B cell (primary cell): ENCODE data around the gene PATZ1. TPM values are rescaled to one million over a fixed set of nuclear protein-coding genes. Genes with fewer than 3 reads are reported as not detected.

Experiments used
- ATAC-seq: fragments of 200-7000 bp; cut with Tn5 transposase; one replicate; pipeline ENCODE4 v1.10.0; 2021; ENCODE audit warnings: low read depth, mild to moderate bottlenecking, moderate number of reproducible peaks, moderate library complexity
- CTCF ChIA-PET: fragments of 350-600 bp; sonication (Branson Sonifier 250); formaldehyde crosslinking; loops from one replicate; lab custom pipeline; 2021; ENCODE audit warnings: antibody characterized with exemption, inconsistent platforms; lab: Charles Lee
- POLR2A ChIA-PET: fragments of 350-600 bp; sonication (Branson Sonifier 250); formaldehyde crosslinking; loops from one replicate; lab custom pipeline; 2021; ENCODE audit warnings: antibody characterized with exemption; lab: Charles Lee
- DNase-seq: peaks from one replicate; pipeline ENCODE4 v3.0.0; 2013
- H2AFZ ChIP-seq: 2 replicates; pipeline ENCODE4 v1.6.1; 2012; ENCODE audit warnings: mild to moderate bottlenecking, low read depth, low read length; ENCODE audit not compliant: insufficient read depth, poor library complexity, severe bottlenecking
- H3K27ac ChIP-seq, 2 donors: 1 replicate in 1 of 2; 2 replicates in 1 of 2; pipeline ENCODE4 v1.5.1; 2012 to 2013; ENCODE audit warnings: low read length in 2 of 2, mild to moderate bottlenecking in 2 of 2, moderate library complexity in 1 of 2
- H3K27me3 ChIP-seq, 4 experiments: fragments of 200-600 bp in 1 of 4; sonication (generic) in 1 of 4; replicated peaks in 1 of 4; 1 replicate in 2 of 4; 2 replicates in 2 of 4; pipeline versions ENCODE4 v1.6.1 to v1.7.0; 2013 to 2016; ENCODE audit warnings: low read length in 3 of 4, mild to moderate bottlenecking in 2 of 4, mixed read lengths in 1 of 4, moderate library complexity in 1 of 4; ENCODE audit not compliant: insufficient read depth in 4 of 4, control insufficient read depth in 3 of 4; ENCODE audit errors: control extremely low read depth in 1 of 4
- H3K36me3 ChIP-seq, 2 experiments: replicated peaks in 1 of 2; 1 replicate in 1 of 2; 2 replicates in 1 of 2; pipeline versions ENCODE4 v1.6.1 to v1.7.1; 2013; ENCODE audit warnings: low read length in 1 of 2; ENCODE audit not compliant: insufficient read depth in 2 of 2, control insufficient read depth in 1 of 2; ENCODE audit errors: control extremely low read depth in 1 of 2, extremely low read depth in 1 of 2
- H3K4me1 ChIP-seq, 2 donors: fragments of 200-600 bp in 1 of 2; sonication (generic) in 1 of 2; 1 replicate in 1 of 2; 2 replicates in 1 of 2; pipeline versions ENCODE4 v1.5.1 to v1.6.1; 2013 to 2017; ENCODE audit warnings: low read length in 2 of 2; ENCODE audit not compliant: control insufficient read depth in 2 of 2, insufficient read depth in 2 of 2
- H3K4me2 ChIP-seq: replicated peaks from 2 replicates; pipeline ENCODE3; 2012; ENCODE audit warnings: mild to moderate bottlenecking, low read depth, low read length; ENCODE audit not compliant: poor library complexity, severe bottlenecking
- H3K4me3 ChIP-seq, 5 experiments: fragments of 200-600 bp in 1 of 5; sonication (generic) in 1 of 5; 1 replicate in 3 of 5; 2 replicates in 2 of 5; pipeline versions ENCODE4 v1.5.1 to v1.7.0; 2011 to 2016; ENCODE audit warnings: low read length in 4 of 5, mild to moderate bottlenecking in 4 of 5, low read depth in 2 of 5, control low read depth in 1 of 5, moderate library complexity in 1 of 5; ENCODE audit not compliant: insufficient read depth in 1 of 5; ENCODE audit errors: control extremely low read depth in 1 of 5, extremely low read depth in 1 of 5
- H3K79me2 ChIP-seq: fragments of 200-600 bp; sonication (generic); one replicate; pipeline ENCODE4 v1.6.0; 2016; ENCODE audit warnings: low read length; ENCODE audit not compliant: control insufficient read depth, insufficient read depth
- H3K9ac ChIP-seq: fragments of 200-600 bp; sonication (generic); 2 replicates; pipeline ENCODE4 v1.6.1; 2017; ENCODE audit warnings: mild to moderate bottlenecking, low read length, moderate library complexity
- H3K9me3 ChIP-seq, 3 donors: one replicate each; pipeline versions ENCODE4 v1.6.1 to v1.7.1; 2013; ENCODE audit warnings: low read length in 2 of 3; ENCODE audit not compliant: control insufficient read depth in 2 of 3, insufficient read depth in 1 of 3; ENCODE audit errors: control extremely low read depth in 1 of 3
- H4K20me1 ChIP-seq: 2 replicates; pipeline ENCODE4 v1.6.0; 2012; ENCODE audit warnings: mild to moderate bottlenecking, low read length; ENCODE audit not compliant: insufficient read depth, control insufficient read depth, poor library complexity, severe bottlenecking
- H3K27ac Mint-ChIP-seq: one replicate; pipeline ENCODE4 v1.8.0; 2021; ENCODE audit warnings: mixed read lengths
- H3K27me3 Mint-ChIP-seq: one replicate; pipeline ENCODE4 v1.8.0; 2021; ENCODE audit warnings: mixed read lengths
- H3K4me1 Mint-ChIP-seq: one replicate; pipeline ENCODE4 v1.8.0; 2021; ENCODE audit warnings: mixed read lengths
- H3K4me3 Mint-ChIP-seq: one replicate; pipeline ENCODE4 v1.8.0; 2021; ENCODE audit warnings: mixed read lengths
- H3K9me3 Mint-ChIP-seq: one replicate; pipeline ENCODE4 v1.8.0; 2022; ENCODE audit warnings: mixed read lengths; ENCODE audit not compliant: insufficient read depth
- EZH2 ChIP-seq: IDR thresholded peaks from 2 replicates; pipeline ENCODE4 v1.6.1; 2012; ENCODE audit warnings: borderline replicate concordance, low read depth, mild to moderate bottlenecking, moderate library complexity, low read length; ENCODE audit not compliant: insufficient read depth, poor library complexity, severe bottlenecking
- WGBS: methylation state at CpG from one replicate; pipeline ENCODE4 v1.1.5; 2013; ENCODE audit warnings: missing lambda C conversion rate; ENCODE audit not compliant: insufficient coverage; 5-methylcytosine and 5-hydroxymethylcytosine counted together
- intact Hi-C: fragments of 100-400 bp; cut with micrococcal nuclease; formaldehyde crosslinking; loops from one replicate; pipeline ENCODE4 v1.10.0; 2022
- polyA plus RNA-seq: library from polyadenylated mRNA; depleted of rRNA; stranded (reverse); fragments of >200 nt; gene quantifications from 2 replicates; pipeline ENCODE4 v1.2.3, GENCODE V29; 2012
- total RNA-seq, 2 donors: library from RNA; stranded (reverse); fragments of 120-200 nt in 1 of 2; gene quantifications; 1 replicate in 1 of 2; 2 replicates in 1 of 2; pipeline versions ENCODE4 v1.2.3 to v1.2.4, GENCODE V29; 2013 to 2022
- TF ChIP-seq, protein P1 (sequence below): fragments of 200-600 bp; IDR thresholded peaks from one replicate; pipeline ENCODE4 v1.8.0; 2022; ENCODE audit warnings: antibody characterized with exemption, mild to moderate bottlenecking

The PATZ1 gene
- total and polyA plus RNA-seq, 2 donors (not counting 1 experiment from before 2014, with no cell fraction given): 35.1 to 47.4 TPM

GRCh38 chr22:31332010-31332409, 14.1 kb downstream of the PATZ1 start:
- Mint-ChIP-seq H3K27ac (no peak overlapping the region), H3K9me3 (no peaks in the 10 kb centered on the region), H3K4me3 (no peak overlapping the region), H3K27me3 (no peaks in the 10 kb centered on the region), H3K4me1 (peaks cover 5% of the 10 kb centered on the region)
- Histone ChIP-seq H3K27ac (no peak overlapping the region), H3K4me3 (no peak overlapping the region), H2AFZ (no peak overlapping the region), H3K9ac (no peak overlapping the region), H3K36me3 (peaks cover 4 to 90% of the 10 kb centered on the region in 2 experiments), H4K20me1 (peaks cover 94% of the 10 kb centered on the region), H3K27me3 (no peaks in the 10 kb centered on the region), H3K9me3 (no peaks in the 10 kb centered on the region), H3K4me1 (no peaks in the 10 kb centered on the region), H3K4me2 (no peak overlapping the region), H3K79me2 (peaks cover 36% of the 10 kb centered on the region)
- ATAC-seq (no peak), DNase-seq (no peak)
- no peak for TF ChIP-seq EZH2
- TF ChIP-seq, protein P1, sequence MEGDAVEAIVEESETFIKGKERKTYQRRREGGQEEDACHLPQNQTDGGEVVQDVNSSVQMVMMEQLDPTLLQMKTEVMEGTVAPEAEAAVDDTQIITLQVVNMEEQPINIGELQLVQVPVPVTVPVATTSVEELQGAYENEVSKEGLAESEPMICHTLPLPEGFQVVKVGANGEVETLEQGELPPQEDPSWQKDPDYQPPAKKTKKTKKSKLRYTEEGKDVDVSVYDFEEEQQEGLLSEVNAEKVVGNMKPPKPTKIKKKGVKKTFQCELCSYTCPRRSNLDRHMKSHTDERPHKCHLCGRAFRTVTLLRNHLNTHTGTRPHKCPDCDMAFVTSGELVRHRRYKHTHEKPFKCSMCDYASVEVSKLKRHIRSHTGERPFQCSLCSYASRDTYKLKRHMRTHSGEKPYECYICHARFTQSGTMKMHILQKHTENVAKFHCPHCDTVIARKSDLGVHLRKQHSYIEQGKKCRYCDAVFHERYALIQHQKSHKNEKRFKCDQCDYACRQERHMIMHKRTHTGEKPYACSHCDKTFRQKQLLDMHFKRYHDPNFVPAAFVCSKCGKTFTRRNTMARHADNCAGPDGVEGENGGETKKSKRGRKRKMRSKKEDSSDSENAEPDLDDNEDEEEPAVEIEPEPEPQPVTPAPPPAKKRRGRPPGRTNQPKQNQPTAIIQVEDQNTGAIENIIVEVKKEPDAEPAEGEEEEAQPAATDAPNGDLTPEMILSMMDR: no peak
- intact Hi-C loops: no loop called here
- WGBS: 75% methylated on average over 7 of the region's 8 CpGs
- ChIA-PET POLR2A (no interaction called here), CTCF (no interaction called here)

DNA sequence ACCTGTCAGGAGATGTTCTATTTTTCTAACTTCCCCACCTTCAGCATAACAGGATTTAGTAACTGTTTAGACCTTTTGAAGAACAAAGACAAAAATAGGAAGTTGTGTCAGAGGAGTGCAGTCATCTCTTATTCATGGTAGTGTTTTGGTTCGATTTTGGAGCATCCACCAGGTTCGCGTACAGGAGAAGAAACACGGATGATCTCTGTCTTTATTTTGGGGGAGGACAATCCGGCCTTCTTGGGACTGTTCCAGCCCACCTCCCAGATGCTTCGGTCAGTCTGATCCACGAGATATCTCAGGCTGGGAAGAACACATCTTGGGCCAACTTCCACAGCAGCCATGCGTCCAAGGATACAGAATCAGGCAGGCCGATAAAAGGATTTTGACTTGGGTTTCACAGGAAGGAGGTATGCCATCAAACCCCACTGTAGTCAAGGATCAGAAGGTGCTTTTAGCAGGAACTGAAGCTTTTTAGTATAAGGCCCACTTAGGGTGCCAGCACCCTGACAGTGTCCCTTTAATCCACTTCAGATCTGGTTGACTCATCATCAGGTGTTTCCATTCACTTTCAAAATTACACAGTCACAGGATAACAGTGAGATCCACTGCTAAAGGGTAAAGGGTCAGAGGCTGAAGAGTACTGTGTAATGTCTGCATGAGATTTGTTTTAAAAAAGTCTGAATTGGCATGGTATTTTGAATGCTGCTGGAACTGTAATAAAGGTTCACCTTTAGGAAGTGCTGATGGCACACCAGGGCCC, 16.5 kb downstream of the PATZ1 start:
- no peak overlapping the region for H2AFZ ChIP-seq
- intact Hi-C loops: no loop called here
- H3K9ac ChIP-seq: no peak overlapping the region
- DNase-seq (no peak), ATAC-seq (no peak)
- H3K4me2 ChIP-seq: no peak overlapping the region
- no peaks in the 10 kb centered on the region for H3K9me3 Mint-ChIP-seq
- 95% methylated on average over 8 of the region's 9 CpGs for WGBS
- peaks cover 79% of the 10 kb centered on the region for H4K20me1 ChIP-seq
- H3K27me3 Mint-ChIP-seq: no peaks in the 10 kb centered on the region
- no peak overlapping the region for H3K27ac ChIP-seq
- H3K36me3 ChIP-seq: peaks cover 4 to 96% of the 10 kb centered on the region in 2 experiments
- ChIA-PET POLR2A (no interaction called here), CTCF (interaction anchor here (1.1 kb wide), 1 partner anchor 10 kb away, joined by 3 read pairs; no protein-coding TSS in a partner anchor)
- no peaks in the 10 kb centered on the region for H3K4me1 ChIP-seq
- H3K27me3 ChIP-seq: no peaks in the 10 kb centered on the region
- H3K4me3 Mint-ChIP-seq: no peak overlapping the region
- TF ChIP-seq EZH2: no peak
- TF ChIP-seq, protein P1: no peak
- H3K27ac Mint-ChIP-seq: peak overlapping the region; percentile 53
- no peaks in the 10 kb centered on the region for H3K4me1 Mint-ChIP-seq
- no peaks in the 10 kb centered on the region for H3K9me3 ChIP-seq
- peaks cover 21% of the 10 kb centered on the region for H3K79me2 ChIP-seq
- no peak overlapping the region for H3K4me3 ChIP-seq
